OCI-LY3 (cell line): ENCODE data around the gene RPUSD4.
"Not testable (repeated sequence)": the region's sequence is repeated elsewhere in the genome, so short reads cannot be mapped to it uniquely, and the experiment has no call there.

Source experiments
- H2AFZ ChIP-seq: fragments of 200-600, 300-600 bp; shearing (Covaris generic); 2 replicates; pipeline ENCODE4 v1.6.0; 2014; ENCODE audit warnings: antibody characterized with exemption, low read depth, low read length
- H3K27ac ChIP-seq: fragments of 200-600, 300-600 bp; sonication (generic); 2 replicates; pipeline ENCODE4 v1.5.1; 2014; ENCODE audit warnings: mild to moderate bottlenecking, low read length, moderate library complexity, mixed read lengths
- H3K27me3 ChIP-seq: fragments of 200-600, 300-600 bp; sonication (generic); 2 replicates; pipeline ENCODE4 v1.6.1; 2014; ENCODE audit warnings: low read depth, low read length, mixed read lengths
- H3K36me3 ChIP-seq: fragments of 200-600, 300-600 bp; sonication (generic); replicated peaks from 2 replicates; pipeline ENCODE3; 2014; ENCODE audit warnings: low read depth, low read length, mixed read lengths
- H3K4me1 ChIP-seq: fragments of 300-600, 200-600 bp; sonication (generic); 2 replicates; pipeline ENCODE4 v1.6.1; 2014; ENCODE audit warnings: low read length, mixed read lengths
- H3K4me2 ChIP-seq: fragments of 200-600, 300-600 bp; sonication (generic); 2 replicates; pipeline ENCODE4 v1.6.1; 2014; ENCODE audit warnings: low read length, mixed read lengths
- H3K4me3 ChIP-seq: fragments of 300-600, 200-600 bp; sonication (generic); 2 replicates; pipeline ENCODE4 v1.5.1; 2014; ENCODE audit warnings: antibody characterized with exemption, mild to moderate bottlenecking, low read length, moderate library complexity
- H3K79me2 ChIP-seq: fragments of 300-600, 200-600 bp; shearing (Covaris generic); 2 replicates; pipeline ENCODE4 v1.6.1; 2014; ENCODE audit warnings: mild to moderate bottlenecking, low read length, mixed read lengths
- H3K9ac ChIP-seq: fragments of 300-600, 200-600 bp; shearing (Covaris generic); 2 replicates; pipeline ENCODE4 v1.6.0; 2014; ENCODE audit warnings: mild to moderate bottlenecking, low read length, moderate library complexity
- H3K9me3 ChIP-seq: fragments of 200-600, 300-600 bp; shearing (Covaris generic); 2 replicates; pipeline ENCODE4 v1.6.1; 2014; ENCODE audit warnings: low read length, mixed read lengths; ENCODE audit not compliant: insufficient read depth
- H4K20me1 ChIP-seq: fragments of 200-600, 300-600 bp; sonication (generic); 2 replicates; pipeline ENCODE4 v1.6.1; 2016; ENCODE audit warnings: low read length, mixed read lengths; ENCODE audit not compliant: insufficient read depth
- EZH2phosphoT487 ChIP-seq: fragments of 200-600 bp; shearing (Covaris generic); IDR thresholded peaks from 2 replicates; pipeline ENCODE4 v1.6.1; 2018; ENCODE audit warnings: antibody characterized with exemption, mixed run types, low read depth
- TF ChIP-seq, protein P1 (sequence below): fragments of 200-600, 300-600 bp; sonication (generic); IDR thresholded peaks from 2 replicates; pipeline ENCODE4 v1.5.1; 2014; ENCODE audit warnings: antibody characterized with exemption, low read length, low read depth

The RPUSD4 gene, protein sequence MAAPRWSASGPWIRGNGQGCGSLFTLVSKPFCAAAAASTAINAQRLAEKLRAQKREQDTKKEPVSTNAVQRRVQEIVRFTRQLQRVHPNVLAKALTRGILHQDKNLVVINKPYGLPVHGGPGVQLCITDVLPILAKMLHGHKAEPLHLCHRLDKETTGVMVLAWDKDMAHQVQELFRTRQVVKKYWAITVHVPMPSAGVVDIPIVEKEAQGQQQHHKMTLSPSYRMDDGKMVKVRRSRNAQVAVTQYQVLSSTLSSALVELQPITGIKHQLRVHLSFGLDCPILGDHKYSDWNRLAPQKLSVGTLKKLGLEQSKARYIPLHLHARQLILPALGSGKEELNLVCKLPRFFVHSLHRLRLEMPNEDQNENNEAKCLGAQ

DNA sequence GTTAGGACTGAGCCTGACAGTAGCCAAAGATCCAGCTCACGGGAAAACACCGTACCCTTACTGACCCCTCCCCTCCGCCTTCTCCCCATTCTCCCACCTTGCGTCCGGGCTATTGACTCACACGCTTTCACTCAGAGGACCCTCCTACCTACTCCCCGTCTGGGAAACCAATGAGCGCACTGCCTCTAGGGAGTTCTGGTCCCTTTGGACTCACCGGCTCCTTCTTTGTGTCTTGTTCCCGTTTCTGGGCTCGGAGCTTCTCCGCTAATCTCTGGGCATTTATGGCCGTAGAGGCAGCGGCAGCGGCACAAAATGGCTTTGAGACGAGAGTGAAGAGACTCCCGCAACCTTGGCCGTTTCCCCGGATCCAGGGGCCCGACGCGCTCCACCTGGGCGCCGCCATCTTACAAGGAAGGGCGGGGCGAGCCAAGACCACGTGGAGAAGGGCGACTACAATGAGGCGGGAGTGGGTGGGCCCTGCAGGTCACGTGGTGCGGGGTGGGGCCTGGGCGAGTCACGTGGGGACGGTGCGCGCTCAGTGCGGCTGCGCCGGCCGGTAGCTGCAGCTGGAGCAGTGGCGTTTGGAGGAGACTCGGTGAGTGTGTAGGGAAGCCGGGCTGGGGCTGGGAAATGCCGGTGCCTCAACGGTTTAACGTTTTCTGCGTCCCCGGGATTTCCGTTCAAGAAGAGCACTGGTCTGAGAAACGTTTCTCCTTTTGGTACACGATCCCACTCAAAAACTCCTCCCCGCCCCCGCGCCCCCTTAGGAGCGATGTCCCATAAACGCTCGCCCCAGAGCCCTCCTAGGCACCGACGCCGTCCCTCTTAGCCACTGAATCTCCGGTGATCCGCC lies at the start of gene RPUSD4, which contains the start of gene FAM118B:
RPUSD4 (minus strand) TSS at position 415 of the 853 bp plus-strand sequence; CDS start at position 403, 12 bp downstream.
FAM118B (plus strand) TSS at position 547 of the 853 bp plus-strand sequence. CDS start 23,220 bp downstream, outside the sequence.
- TF ChIP-seq, protein P1, sequence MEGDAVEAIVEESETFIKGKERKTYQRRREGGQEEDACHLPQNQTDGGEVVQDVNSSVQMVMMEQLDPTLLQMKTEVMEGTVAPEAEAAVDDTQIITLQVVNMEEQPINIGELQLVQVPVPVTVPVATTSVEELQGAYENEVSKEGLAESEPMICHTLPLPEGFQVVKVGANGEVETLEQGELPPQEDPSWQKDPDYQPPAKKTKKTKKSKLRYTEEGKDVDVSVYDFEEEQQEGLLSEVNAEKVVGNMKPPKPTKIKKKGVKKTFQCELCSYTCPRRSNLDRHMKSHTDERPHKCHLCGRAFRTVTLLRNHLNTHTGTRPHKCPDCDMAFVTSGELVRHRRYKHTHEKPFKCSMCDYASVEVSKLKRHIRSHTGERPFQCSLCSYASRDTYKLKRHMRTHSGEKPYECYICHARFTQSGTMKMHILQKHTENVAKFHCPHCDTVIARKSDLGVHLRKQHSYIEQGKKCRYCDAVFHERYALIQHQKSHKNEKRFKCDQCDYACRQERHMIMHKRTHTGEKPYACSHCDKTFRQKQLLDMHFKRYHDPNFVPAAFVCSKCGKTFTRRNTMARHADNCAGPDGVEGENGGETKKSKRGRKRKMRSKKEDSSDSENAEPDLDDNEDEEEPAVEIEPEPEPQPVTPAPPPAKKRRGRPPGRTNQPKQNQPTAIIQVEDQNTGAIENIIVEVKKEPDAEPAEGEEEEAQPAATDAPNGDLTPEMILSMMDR = no peak
- no peak for TF ChIP-seq EZH2phosphoT487
- peaks cover 46% of the 10 kb centered on the region for H3K79me2 ChIP-seq

GRCh38 chr11:126257764-126258163 lies 46.3 kb upstream of the RPUSD4 start:
- no peak overlapping the region for H3K27ac ChIP-seq
- no peaks in the 10 kb centered on the region for H4K20me1 ChIP-seq
- no peaks in the 10 kb centered on the region for H3K79me2 ChIP-seq
- no peaks in the 10 kb centered on the region for H3K9me3 ChIP-seq
- H3K4me3 ChIP-seq = no peak overlapping the region
- H2AFZ ChIP-seq = no peak overlapping the region
- no peak overlapping the region for H3K9ac ChIP-seq
- H3K27me3 ChIP-seq = no peaks in the 10 kb centered on the region
- TF ChIP-seq, protein P1 = no peak
- TF ChIP-seq EZH2phosphoT487 = no peak
- no peak overlapping the region for H3K4me2 ChIP-seq
- no peaks in the 10 kb centered on the region for H3K4me1 ChIP-seq
- peaks cover 32% of the 10 kb centered on the region for H3K36me3 ChIP-seq

More for the DNA sequence above, at the start of gene RPUSD4, which contains the start of gene FAM118B:
- peak within 1 kb of the TSS; percentile 99 for H3K4me3 ChIP-seq
- H3K27me3 ChIP-seq = no peaks in the 10 kb centered on the region
- H2AFZ ChIP-seq = peak within 1 kb of the TSS; percentile 96
- H4K20me1 ChIP-seq = no peaks in the 10 kb centered on the region
- peaks cover 6% of the 10 kb centered on the region for H3K36me3 ChIP-seq
- 0 out of 2 replicates have a peak within 1 kb of the TSS, but pooled peaks have one; percentile 20 for H3K27ac ChIP-seq
- H3K4me1 ChIP-seq = peaks cover 15% of the 10 kb centered on the region
- peak within 1 kb of the TSS; percentile 95 for H3K4me2 ChIP-seq
- peak within 1 kb of the TSS; percentile 89 for H3K9ac ChIP-seq
- H3K9me3 ChIP-seq = no peaks in the 10 kb centered on the region

DNA sequence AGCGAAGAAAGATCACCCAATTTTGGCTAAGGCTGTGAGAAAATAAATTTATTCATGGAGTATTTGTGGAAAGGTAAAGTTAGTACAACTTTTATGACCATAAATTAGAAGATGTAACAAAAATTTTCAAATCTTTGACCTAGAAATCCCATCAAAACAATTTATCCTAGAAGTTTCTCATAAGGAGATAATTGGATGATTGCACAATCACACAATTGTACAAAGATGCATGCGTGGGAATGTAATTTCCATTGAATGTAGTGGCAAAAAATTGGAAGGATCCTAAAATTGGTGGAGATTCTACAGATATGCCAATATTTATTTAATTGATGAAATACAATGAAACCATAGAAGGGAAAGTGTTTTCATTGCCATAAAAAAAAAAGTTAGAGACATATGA lies 45.7 kb upstream of the RPUSD4 start:
- Histone ChIP-seq H3K9me3 (no peaks in the 10 kb centered on the region), H3K27ac (no peak overlapping the region), H2AFZ (no peak overlapping the region), H3K27me3 (no peaks in the 10 kb centered on the region), H3K4me3 (no peak overlapping the region), H3K4me2 (no peak overlapping the region), H3K36me3 (peaks cover 26% of the 10 kb centered on the region), H4K20me1 (no peaks in the 10 kb centered on the region), H3K9ac (no peak overlapping the region), H3K4me1 (no peaks in the 10 kb centered on the region), H3K79me2 (no peaks in the 10 kb centered on the region)
- no peak for TF ChIP-seq EZH2phosphoT487
- TF ChIP-seq, protein P1 = no peak

- Histone ChIP-seq H3K27ac (no peak overlapping the region), H3K27me3 (no peaks in the 10 kb centered on the region), H3K4me1 (no peaks in the 10 kb centered on the region), H2AFZ (no peak overlapping the region), H3K9me3 (no peaks in the 10 kb centered on the region), H3K9ac (no peak overlapping the region), H3K4me2 (no peak overlapping the region), H3K4me3 (no peak overlapping the region), H4K20me1 (no peaks in the 10 kb centered on the region), H3K79me2 (no peaks in the 10 kb centered on the region), H3K36me3 (peaks cover 21% of the 10 kb centered on the region)
- TF ChIP-seq, protein P1 = no peak
- no peak for TF ChIP-seq EZH2phosphoT487
Observed at GRCh38 chr11:126256216-126256615, 44.8 kb upstream of the RPUSD4 start.

DNA sequence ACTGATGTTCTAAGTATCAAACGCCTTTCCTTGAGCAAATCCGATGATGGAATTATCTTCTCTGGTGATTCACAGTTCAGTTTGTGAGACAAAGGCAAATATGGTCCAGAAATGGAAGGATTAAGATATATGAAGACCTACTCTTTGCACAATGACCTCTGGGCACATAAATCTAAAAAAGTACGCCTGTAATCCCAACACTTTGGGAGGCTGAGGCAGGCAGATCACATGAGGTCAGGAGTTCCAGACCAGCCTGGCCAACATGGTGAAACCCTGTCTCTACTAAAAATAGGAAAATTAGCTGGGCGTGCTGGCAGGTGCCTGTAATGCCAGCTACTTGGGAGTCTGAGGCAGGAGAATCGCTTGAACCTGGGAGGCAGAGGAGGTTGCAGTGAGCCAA lies 44.1 kb upstream of the RPUSD4 start:
- H4K20me1 ChIP-seq = not testable (repeated sequence)

More for the DNA sequence above, 44.1 kb upstream of the RPUSD4 start:
- not testable (repeated sequence) for H3K4me1 ChIP-seq, H3K79me2 ChIP-seq, H3K4me2 ChIP-seq, H3K4me3 ChIP-seq, H3K27ac ChIP-seq, H3K9ac ChIP-seq, H3K9me3 ChIP-seq, H2AFZ ChIP-seq, H3K27me3 ChIP-seq
- peaks cover 14% of the 10 kb centered on the region for H3K36me3 ChIP-seq
